GF-D8 (cell line): ENCODE measurements around the gene NR2F2.
"Not testable (repeated sequence)": the region's sequence is repeated elsewhere in the genome, so short reads cannot be mapped to it uniquely, and the experiment has no call there.

ENCODE experiments used
- DNase-seq: peaks from one replicate; lab custom pipeline; 2025; lab: John Stamatoyannopoulos, UW

Gene NR2F2

GRCh38 chr15:96367311-96368200, 37.1 kb downstream of the NR2F2 start:
- DNase-seq, result no peak

GRCh38 chr15:96369351-96369750, 38.9 kb downstream of the NR2F2 start:
- no peak for DNase-seq

DNA sequence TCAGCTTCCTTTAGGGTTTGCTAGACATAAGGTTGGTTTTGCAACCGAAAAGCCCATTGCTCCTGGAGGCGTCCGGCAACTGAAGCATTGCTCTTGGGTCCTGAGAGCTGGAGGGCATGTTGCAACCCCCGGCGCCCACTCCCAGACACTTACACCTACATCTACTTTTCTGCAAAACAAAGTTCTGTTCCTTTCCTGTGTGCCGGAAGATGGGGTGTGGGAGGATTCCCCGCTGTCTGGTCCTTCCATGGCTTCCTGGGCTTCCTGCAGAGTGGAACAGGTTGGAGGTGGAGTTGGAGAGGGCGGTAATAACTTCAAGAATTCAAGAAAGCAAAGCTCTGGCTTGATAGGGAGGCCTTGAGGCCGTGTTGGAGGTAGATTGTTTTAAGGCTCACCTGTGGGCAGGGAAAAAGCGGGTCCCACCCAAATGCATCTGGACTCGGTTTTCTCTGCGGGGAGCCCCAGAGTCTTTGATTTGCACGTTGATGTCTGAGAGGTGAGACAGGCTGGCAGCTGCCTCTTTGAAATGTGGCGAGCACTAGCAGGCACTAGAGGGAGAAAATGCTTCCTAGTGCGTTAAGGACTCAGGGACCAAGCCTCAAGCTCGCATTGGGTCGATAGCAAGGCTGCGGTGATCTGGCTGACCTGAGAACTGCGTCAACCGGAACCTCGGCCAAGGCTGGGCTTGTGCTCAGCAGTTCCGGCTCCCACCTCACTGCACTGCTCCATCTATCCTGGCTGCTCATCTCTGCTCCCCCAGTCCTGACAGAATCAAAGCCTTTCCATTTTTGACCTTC, 39.5 kb downstream of the NR2F2 start:
- DNase-seq, result no peak

DNA sequence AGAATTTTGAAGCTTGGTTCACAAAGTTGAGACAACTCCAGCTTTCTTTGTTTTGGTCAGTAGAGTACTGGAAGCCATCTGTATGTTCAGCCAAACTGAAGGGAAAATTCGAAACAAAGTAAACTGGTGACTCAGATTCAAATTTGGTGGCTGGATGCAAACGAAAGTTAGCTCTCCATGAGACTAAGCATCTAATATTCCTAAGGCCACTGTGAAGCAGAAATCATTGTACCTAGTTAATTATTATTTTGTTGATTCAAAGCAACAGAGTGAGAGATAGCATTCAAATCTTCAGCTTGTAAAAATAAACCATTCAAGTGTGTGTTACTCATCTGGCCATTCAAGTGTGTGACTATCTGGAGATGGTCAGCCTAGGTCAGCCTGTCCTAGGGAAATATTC, 42.1 kb downstream of the NR2F2 start:
- DNase-seq, result no peak

DNA sequence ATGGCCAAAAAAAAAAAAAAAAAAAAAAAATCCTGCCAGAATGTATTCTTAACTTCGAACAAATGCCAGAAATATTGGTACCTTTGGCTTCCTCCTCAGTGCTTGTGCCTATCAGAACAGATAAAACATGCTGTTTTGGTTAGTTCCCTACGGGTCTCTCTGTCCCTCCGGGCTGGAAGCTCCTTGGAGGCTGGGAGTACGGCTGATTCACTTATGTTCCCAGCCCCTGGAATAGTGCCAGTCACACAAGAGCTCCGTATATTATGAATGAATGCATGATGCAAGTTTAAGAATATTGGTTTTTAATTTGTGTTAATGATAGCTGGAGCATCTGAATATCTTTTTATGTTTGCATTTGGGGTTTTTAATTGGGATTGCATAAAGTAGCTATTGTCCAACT, 44.0 kb downstream of the NR2F2 start:
- DNase-seq, result no peak

GRCh38 chr15:96379592-96379991, 49.1 kb downstream of the NR2F2 start:
- DNase-seq, result not testable (repeated sequence)

- DNase-seq, result no peak
Observed at GRCh38 chr15:96381463-96381862, 51.0 kb downstream of the NR2F2 start.

GRCh38 chr15:96385195-96385594, 54.7 kb downstream of the NR2F2 start:
- DNase-seq, result no peak

DNA sequence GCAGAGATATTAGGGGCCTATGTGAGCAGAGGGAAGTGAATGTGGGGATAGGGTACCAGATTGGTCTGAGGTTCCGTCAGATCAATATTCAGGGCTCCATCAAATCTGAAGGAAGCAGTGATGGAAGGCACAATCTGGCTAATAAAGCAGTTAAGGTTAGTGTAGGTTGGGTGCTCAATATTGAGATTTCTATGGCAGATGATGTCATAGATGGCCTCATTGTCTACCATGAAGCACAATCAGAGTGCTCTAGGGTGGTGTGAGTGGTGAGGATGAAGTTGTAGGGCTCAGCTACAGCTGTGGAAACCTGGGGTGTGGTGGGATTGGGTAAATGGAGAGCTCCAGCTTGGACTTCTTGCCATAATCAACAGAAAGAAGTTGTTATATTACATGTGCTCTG, 58.2 kb downstream of the NR2F2 start:
- no peak for DNase-seq
